GM10266 (cell line): ENCODE measurements around the gene GAD1.

ENCODE experiments used
- DNase-seq: peaks from one replicate; pipeline ENCODE4 v3.0.0; 2012; ENCODE audit errors: extremely low spot score
- TF ChIP-seq, protein P1 (sequence below): IDR thresholded peaks from 2 replicates; pipeline ENCODE4 v1.5.1; 2012; ENCODE audit warnings: mild to moderate bottlenecking, low read depth; ENCODE audit not compliant: control insufficient read depth, insufficient read depth; ENCODE audit errors: missing control alignments

The GAD1 gene

DNA sequence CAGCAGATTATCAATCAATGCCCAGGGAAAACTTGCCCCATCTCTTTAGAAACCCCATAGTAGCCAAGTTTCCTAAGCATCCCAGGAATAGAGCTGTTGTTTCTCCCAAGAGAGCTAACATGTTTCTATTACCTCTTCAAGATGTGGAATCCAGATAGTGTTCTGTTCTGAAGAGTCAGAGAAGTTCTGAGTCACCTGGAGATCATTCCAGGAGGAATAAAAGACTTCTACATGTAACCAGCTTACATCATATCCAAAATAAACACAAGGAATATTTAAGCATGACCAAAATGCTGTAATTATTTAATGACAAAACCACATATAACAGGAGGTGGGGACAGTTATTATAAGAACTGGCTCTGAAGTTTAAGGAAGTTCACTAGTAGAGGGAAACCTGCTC is 61.4 kb downstream of the GAD1 start:
- TF ChIP-seq, protein P1, sequence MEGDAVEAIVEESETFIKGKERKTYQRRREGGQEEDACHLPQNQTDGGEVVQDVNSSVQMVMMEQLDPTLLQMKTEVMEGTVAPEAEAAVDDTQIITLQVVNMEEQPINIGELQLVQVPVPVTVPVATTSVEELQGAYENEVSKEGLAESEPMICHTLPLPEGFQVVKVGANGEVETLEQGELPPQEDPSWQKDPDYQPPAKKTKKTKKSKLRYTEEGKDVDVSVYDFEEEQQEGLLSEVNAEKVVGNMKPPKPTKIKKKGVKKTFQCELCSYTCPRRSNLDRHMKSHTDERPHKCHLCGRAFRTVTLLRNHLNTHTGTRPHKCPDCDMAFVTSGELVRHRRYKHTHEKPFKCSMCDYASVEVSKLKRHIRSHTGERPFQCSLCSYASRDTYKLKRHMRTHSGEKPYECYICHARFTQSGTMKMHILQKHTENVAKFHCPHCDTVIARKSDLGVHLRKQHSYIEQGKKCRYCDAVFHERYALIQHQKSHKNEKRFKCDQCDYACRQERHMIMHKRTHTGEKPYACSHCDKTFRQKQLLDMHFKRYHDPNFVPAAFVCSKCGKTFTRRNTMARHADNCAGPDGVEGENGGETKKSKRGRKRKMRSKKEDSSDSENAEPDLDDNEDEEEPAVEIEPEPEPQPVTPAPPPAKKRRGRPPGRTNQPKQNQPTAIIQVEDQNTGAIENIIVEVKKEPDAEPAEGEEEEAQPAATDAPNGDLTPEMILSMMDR: no peak
- no peak for DNase-seq

DNA sequence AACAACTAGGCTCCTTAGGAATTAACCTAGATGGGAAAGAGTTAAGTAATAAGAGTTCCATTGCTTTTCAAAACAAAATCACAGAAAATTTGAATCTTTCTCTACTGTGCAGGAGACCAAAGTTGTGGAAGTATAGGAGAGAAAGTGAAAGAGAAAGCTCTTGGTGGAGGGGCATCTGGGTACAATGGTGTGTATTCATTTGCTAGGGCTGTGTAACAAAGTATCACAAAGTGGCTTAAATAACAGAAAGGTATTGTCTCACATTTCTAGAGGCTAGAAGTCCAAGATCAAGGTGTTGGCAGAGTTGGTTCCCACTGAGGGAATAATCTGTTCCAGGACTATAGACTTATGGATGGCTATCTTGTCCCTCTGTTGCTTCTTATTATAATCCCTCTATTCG is 61.8 kb downstream of the GAD1 start:
- peak; percentile 32 for DNase-seq
- TF ChIP-seq, protein P1: no peak

DNA sequence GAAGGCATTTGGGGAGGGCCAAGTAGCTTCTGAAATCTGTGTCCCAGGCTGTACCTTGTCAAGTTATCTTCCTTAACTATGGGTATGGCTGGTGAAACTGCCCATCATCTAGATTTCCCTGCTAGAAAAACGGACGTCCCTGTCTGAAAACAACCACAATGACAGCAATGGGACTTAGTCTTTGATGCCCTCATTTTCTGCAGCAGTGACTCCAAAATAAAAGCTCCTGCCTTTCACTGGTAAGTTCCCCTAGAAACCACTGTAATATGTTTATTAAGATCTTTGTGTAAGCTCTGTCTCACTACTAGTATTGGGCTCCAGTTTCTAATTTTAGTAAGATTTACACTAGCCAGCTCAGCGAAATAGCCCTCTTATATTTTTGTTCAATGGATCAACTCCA is 65.2 kb downstream of the GAD1 start:
- TF ChIP-seq, protein P1: no peak
- DNase-seq: no peak

DNA sequence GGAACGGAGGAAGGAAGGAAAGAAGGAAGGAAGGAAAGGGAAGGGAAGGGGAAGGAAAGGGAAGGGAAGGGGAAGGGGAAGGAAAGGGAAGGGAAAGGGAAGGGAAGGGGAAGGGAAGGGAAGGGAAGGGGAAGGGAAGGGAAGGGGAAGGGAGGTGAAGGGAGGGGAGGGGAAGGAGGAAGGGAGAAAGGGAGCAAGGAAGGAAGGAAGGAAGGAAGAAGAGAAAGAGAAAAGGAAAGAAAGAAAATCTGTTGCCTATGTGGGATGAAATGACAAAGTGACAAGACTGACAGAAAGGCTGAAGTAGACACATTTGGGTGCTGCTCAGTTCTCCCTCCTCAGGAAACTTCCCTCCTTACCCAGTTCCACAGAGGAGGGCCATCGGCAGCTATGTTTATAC is 66.1 kb downstream of the GAD1 start:
- DNase-seq: no peak
- TF ChIP-seq, protein P1: no peak

DNA sequence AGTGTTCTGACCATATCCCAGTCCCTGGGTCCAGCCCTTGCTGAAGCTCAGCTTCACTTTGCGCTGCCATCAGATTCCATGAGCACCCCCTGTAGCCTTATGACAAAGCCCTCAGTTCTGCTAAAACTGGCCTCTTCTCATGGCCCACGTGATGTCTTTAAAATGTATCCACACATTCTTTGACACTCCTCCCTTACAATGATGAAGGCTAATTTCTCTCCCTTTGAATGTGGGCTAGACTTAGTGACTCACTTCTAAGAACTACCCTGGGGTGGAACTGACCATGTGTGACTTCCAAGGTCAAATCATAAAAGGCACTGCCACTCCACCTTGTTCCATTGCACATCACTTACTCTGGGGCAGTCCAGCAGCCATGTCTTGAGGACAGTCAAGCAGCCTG is 67.0 kb downstream of the GAD1 start:
- no peak for DNase-seq
- TF ChIP-seq, protein P1: no peak

- DNase-seq: no peak
Measured at GRCh38 chr2:170885130-170885791, 68.6 kb downstream of the GAD1 start.

DNA sequence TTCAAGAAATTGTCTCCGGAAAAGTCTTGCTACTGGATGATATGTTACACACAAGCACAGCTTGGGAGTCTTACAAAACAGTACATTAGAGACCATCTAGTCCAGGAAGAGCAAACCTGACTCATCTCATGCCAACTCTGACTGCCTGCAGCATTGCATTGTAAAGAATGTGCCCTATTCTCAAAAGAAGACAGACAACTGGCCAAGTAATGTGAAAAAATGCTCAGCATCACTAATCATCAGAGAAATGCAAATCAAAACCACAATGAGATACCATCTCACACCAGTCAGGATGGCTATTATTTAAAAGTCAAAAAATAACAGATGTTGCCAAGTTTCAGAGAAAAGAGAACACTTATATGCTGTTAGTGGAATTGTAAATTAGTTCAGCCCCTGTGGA is 69.7 kb downstream of the GAD1 start:
- DNase-seq: no peak
- TF ChIP-seq, protein P1: no peak

More at GRCh38 chr2:170885130-170885791, 68.6 kb downstream of the GAD1 start:
- TF ChIP-seq, protein P1: no peak
